Measurements from ENCODE around the gene CDC42BPB.

DNA sequence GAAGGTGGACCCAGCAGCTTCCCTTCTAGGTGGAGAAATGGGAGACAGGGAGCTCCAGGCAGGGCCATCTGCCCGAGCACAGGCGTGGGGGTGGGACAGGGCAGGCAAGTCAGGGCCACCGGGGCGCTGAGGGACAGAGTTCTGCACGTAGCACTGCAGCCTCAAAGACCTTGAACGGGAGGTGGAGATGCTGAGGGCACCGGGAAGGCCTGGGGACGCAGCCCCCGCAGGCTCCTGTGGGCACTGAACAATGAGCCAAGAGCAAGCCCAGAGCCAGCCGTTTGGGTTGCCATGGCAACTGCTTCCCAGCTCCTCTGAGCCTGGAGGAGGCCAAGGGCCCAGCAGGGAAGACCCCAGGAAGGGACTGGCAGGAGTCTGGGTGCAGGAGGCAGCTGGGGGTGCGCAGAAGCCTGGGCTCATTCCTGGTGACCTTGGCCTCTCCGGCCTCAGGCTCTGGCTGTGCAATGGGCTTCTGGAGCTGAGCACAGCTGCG is 30.0 kb upstream of the CDC42BPB start:
- TF ChIP-seq, protein P1, sequence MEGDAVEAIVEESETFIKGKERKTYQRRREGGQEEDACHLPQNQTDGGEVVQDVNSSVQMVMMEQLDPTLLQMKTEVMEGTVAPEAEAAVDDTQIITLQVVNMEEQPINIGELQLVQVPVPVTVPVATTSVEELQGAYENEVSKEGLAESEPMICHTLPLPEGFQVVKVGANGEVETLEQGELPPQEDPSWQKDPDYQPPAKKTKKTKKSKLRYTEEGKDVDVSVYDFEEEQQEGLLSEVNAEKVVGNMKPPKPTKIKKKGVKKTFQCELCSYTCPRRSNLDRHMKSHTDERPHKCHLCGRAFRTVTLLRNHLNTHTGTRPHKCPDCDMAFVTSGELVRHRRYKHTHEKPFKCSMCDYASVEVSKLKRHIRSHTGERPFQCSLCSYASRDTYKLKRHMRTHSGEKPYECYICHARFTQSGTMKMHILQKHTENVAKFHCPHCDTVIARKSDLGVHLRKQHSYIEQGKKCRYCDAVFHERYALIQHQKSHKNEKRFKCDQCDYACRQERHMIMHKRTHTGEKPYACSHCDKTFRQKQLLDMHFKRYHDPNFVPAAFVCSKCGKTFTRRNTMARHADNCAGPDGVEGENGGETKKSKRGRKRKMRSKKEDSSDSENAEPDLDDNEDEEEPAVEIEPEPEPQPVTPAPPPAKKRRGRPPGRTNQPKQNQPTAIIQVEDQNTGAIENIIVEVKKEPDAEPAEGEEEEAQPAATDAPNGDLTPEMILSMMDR (IDR thresholded peaks at IDR 0.05), result no peak
- no peak for TF ChIP-seq EP300 (IDR thresholded peaks at IDR 0.05)
- TF ChIP-seq POLR2A (IDR thresholded peaks at IDR 0.05), result no peak

All from upper lobe of left lung (tissue), 4 donors.